K562 (cell line): ENCODE data around the gene GJA1. TPM values are rescaled to one million over a fixed set of nuclear protein-coding genes. Genes with fewer than 3 reads are reported as not detected.

Experiments
- CHD7 ChIP-seq: fragments of 200-600 bp; sonication (generic); IDR thresholded peaks from one replicate; pipeline ENCODE4 v1.6.1; 2012; ENCODE audit warnings: mild to moderate bottlenecking, low read depth, low read length, inconsistent platforms
- GATAD2A ChIP-seq: fragments of 450-650 bp; IDR thresholded peaks from 2 replicates; pipeline ENCODE4 v1.6.1; 2017
- NRF1 ChIP-seq, 2 experiments: fragments of 450-650 bp; IDR thresholded peaks in 1 of 2; conservative IDR thresholded peaks in 1 of 2; 2 replicates each; pipeline ENCODE4 v1.6.1; 2014; ENCODE audit warnings: mild to moderate bottlenecking in 2 of 2
- ZBTB11 ChIP-seq, 3 experiments: fragments of 200-800 bp in 1 of 3; fragments of 250-450 bp in 1 of 3; fragments of 450-650 bp in 1 of 3; sonication (Bioruptor Pico) in 1 of 3; sonication (Bioruptor generic) in 1 of 3; formaldehyde crosslinking in 1 of 3; IDR thresholded peaks; 2 replicates each; pipeline versions ENCODE4 v1.6.1 to v1.8.0; 2016 to 2022; ENCODE audit warnings: mild to moderate bottlenecking in 2 of 3, missing genetic modification characterization in 2 of 3, missing compliant biosample characterization in 1 of 3, moderate library complexity in 1 of 3
- ZNF274 ChIP-seq: IDR thresholded peaks from 2 replicates; pipeline ENCODE4 v1.6.1; 2011; ENCODE audit warnings: low read depth, mild to moderate bottlenecking, low read length, moderate library complexity, borderline replicate concordance
- ZNF395 ChIP-seq: fragments of 200-800 bp; sonication (Bioruptor generic); IDR thresholded peaks from 2 replicates; pipeline ENCODE4 v1.6.1; 2017; ENCODE audit warnings: missing genetic modification characterization, missing compliant biosample characterization
- polyA plus RNA-seq, 8 experiments: library from polyadenylated mRNA; depleted of rRNA in 4 of 8; stranded (reverse) in 5 of 8; unstranded in 3 of 8; fragments of >200 nt; fragmentation: Nextera tagmentation in 2 of 8; fragmentation: Illumina TruSeq in 1 of 8; extraction: Ambion mirVana in 2 of 8; extraction: Trizol in 1 of 8; gene quantifications; 2 replicates each; pipeline versions ENCODE4 v1.2.1 to v1.2.3, GENCODE V29; 2011 to 2014; ENCODE audit warnings: inconsistent platforms in 1 of 8, missing spikeins in 1 of 8
- total RNA-seq, 7 experiments: library from RNA; depleted of rRNA in 6 of 7; stranded (reverse); fragments of >200 nt in 6 of 7; fragmentation: Illumina TruSeq in 2 of 7; extraction: Trizol in 2 of 7; gene quantifications; 2 replicates each; pipeline versions ENCODE4 v1.2.1 to v1.2.3, GENCODE V29; 2011 to 2021; ENCODE audit warnings: low replicate concordance in 1 of 7
- TF ChIP-seq, protein P1 (sequence below): fragments of 250-450 bp; sonication (Bioruptor Pico); IDR thresholded peaks from 2 replicates; pipeline ENCODE4 v1.4.0; 2020; ENCODE audit warnings: mild to moderate bottlenecking

GJA1 gene
- total and polyA plus RNA-seq, 9 of the 15 experiments (the other 6 are each of a cell fraction or from before 2014, with no cell fraction given), result 0.04 to 0.58 (median 0.06) TPM; not detected in 4

DNA sequence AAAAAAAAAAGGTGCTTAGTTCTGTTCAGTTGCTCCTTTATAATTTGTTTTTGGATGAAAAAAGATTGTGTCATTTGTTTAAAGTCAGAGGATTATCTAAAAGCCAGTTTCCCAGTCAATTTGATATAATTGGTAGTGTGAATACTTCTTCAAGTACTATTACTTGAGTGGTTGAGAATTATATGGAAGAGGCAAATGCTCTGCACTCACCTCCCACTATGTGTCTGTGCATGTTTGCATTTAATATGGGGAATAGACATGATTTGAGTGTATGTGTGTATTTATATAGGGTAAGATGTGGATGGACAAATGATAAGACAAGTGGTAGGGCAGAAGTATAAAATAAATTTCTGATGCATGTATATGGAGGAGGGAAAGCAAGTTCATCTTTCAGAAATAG is 15.8 kb downstream of the GJA1 start (continued):
- TF ChIP-seq CHD7 (no peak), NRF1 (conservative IDR thresholded peaks at IDR 0.05 in 1 of 2, IDR thresholded peaks at IDR 0.05 in 1 of 2) (no peak), ZNF274 (no peak), ZNF395 (CRISPR knock-in tag) (no peak), GATAD2A (no peak), ZBTB11 (CRISPR knock-in tag; IDR thresholded peaks at IDR 0.05) (no peak)
- TF ChIP-seq, protein P1, sequence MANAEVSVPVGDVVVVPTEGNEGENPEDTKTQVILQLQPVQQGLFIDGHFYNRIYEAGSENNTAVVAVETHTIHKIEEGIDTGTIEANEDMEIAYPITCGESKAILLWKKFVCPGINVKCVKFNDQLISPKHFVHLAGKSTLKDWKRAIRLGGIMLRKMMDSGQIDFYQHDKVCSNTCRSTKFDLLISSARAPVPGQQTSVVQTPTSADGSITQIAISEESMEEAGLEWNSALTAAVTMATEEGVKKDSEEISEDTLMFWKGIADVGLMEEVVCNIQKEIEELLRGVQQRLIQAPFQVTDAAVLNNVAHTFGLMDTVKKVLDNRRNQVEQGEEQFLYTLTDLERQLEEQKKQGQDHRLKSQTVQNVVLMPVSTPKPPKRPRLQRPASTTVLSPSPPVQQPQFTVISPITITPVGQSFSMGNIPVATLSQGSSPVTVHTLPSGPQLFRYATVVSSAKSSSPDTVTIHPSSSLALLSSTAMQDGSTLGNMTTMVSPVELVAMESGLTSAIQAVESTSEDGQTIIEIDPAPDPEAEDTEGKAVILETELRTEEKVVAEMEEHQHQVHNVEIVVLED (CRISPR knock-in tag), result no peak
